Liver (tissue), 9 donors: ENCODE data around the gene STK32C. TPM values are rescaled to one million over a fixed set of nuclear protein-coding genes. Genes with fewer than 3 reads are reported as not detected.

ENCODE experiments used
- DNase-seq: peaks from one replicate; pipeline ENCODE4 v3.0.0-alpha.2; 2017; ENCODE audit warnings: low spot score
- H3K27ac ChIP-seq, 2 donors: one replicate each; pipeline ENCODE4 v1.7.0; 2013; ENCODE audit warnings: inconsistent platforms in 2 of 2, low read length in 2 of 2, control low read depth in 1 of 2, low read depth in 1 of 2, mild to moderate bottlenecking in 1 of 2
- H3K27me3 ChIP-seq, 4 donors: one replicate each; pipeline versions ENCODE4 v1.6.1 to v1.7.0; 2013; ENCODE audit warnings: low read length in 3 of 4, inconsistent platforms in 1 of 4, mild to moderate bottlenecking in 1 of 4, moderate library complexity in 1 of 4; ENCODE audit not compliant: control insufficient read depth in 4 of 4, insufficient read depth in 4 of 4
- H3K36me3 ChIP-seq, 4 donors: one replicate each; pipeline versions ENCODE4 v1.6.1 to v1.7.0; 2013; ENCODE audit warnings: low read length in 3 of 4, mild to moderate bottlenecking in 3 of 4, low read depth in 1 of 4, moderate library complexity in 1 of 4; ENCODE audit not compliant: control insufficient read depth in 4 of 4, insufficient read depth in 3 of 4
- H3K4me1 ChIP-seq, 4 donors: one replicate each; pipeline versions ENCODE4 v1.6.1 to v1.7.0; 2013; ENCODE audit warnings: low read length in 3 of 4, mild to moderate bottlenecking in 3 of 4, moderate library complexity in 1 of 4; ENCODE audit not compliant: control insufficient read depth in 4 of 4, insufficient read depth in 4 of 4
- H3K4me3 ChIP-seq, 3 donors: one replicate each; pipeline versions ENCODE4 v1.6.1 to v1.7.0; 2013; ENCODE audit warnings: low read length in 3 of 3, control low read depth in 1 of 3, low read depth in 1 of 3, mild to moderate bottlenecking in 1 of 3
- H3K9ac ChIP-seq, 2 donors: one replicate each; pipeline ENCODE4 v1.7.0; 2013; ENCODE audit warnings: low read length in 2 of 2, mild to moderate bottlenecking in 2 of 2, moderate library complexity in 2 of 2, control low read depth in 1 of 2, low read depth in 1 of 2
- H3K9me3 ChIP-seq, 4 donors: one replicate each; pipeline versions ENCODE4 v1.6.1 to v1.7.0; 2013; ENCODE audit warnings: low read length in 3 of 4; ENCODE audit not compliant: control insufficient read depth in 4 of 4
- ATF3 ChIP-seq: IDR thresholded peaks from 2 replicates; pipeline ENCODE4 v1.6.1; 2016; ENCODE audit warnings: antibody characterized with exemption
- CTCF ChIP-seq: fragments of 150-350 bp; IDR thresholded peaks from 2 replicates; pipeline ENCODE4 v1.5.1; 2017; ENCODE audit warnings: improper control_type of control experiment, low read depth, low read length; ENCODE audit not compliant: missing input control
- EGR1 ChIP-seq, 2 donors: IDR thresholded peaks; 2 replicates each; pipeline ENCODE4 v1.6.1; 2016 to 2018; ENCODE audit warnings: antibody characterized with exemption in 2 of 2, low read depth in 2 of 2
- FOXA1 ChIP-seq: IDR thresholded peaks from 2 replicates; pipeline ENCODE4 v1.6.1; 2016; ENCODE audit warnings: antibody characterized with exemption
- FOXA2 ChIP-seq: IDR thresholded peaks from 2 replicates; pipeline ENCODE4 v1.6.1; 2016; ENCODE audit warnings: antibody characterized with exemption
- GABPA ChIP-seq, 2 donors: IDR thresholded peaks in 1 of 2; conservative IDR thresholded peaks in 1 of 2; 2 replicates each; pipeline ENCODE4 v1.6.1; 2016; ENCODE audit warnings: antibody characterized with exemption in 2 of 2, mild to moderate bottlenecking in 1 of 2, moderate library complexity in 1 of 2
- HNF4A ChIP-seq, 2 donors: conservative IDR thresholded peaks; 2 replicates each; pipeline ENCODE4 v1.6.1; 2016; ENCODE audit warnings: antibody characterized with exemption in 2 of 2, mild to moderate bottlenecking in 2 of 2
- HNF4G ChIP-seq: IDR thresholded peaks from 2 replicates; pipeline ENCODE4 v1.6.1; 2016; ENCODE audit warnings: antibody characterized with exemption
- JUND ChIP-seq, 2 donors: IDR thresholded peaks; 2 replicates each; pipeline ENCODE4 v1.6.1; 2016; ENCODE audit warnings: antibody characterized with exemption in 2 of 2
- MAX ChIP-seq: IDR thresholded peaks from 2 replicates; pipeline ENCODE4 v1.6.1; 2016; ENCODE audit warnings: antibody characterized with exemption
- NR2F2 ChIP-seq: IDR thresholded peaks from 2 replicates; pipeline ENCODE4 v1.6.1; 2016; ENCODE audit warnings: antibody characterized with exemption
- RAD21 ChIP-seq, 2 donors: IDR thresholded peaks; 2 replicates each; pipeline ENCODE4 v1.6.1; 2016; ENCODE audit warnings: antibody characterized with exemption in 2 of 2, mild to moderate bottlenecking in 2 of 2
- REST ChIP-seq: IDR thresholded peaks from 2 replicates; pipeline ENCODE4 v1.6.1; 2016; ENCODE audit warnings: antibody characterized with exemption, mild to moderate bottlenecking
- RXRA ChIP-seq, 2 donors: IDR thresholded peaks; 2 replicates each; pipeline ENCODE4 v1.6.1; 2017 to 2018; ENCODE audit warnings: antibody characterized with exemption in 2 of 2, mild to moderate bottlenecking in 1 of 2
- SP1 ChIP-seq: IDR thresholded peaks from 2 replicates; pipeline ENCODE4 v1.6.1; 2018; ENCODE audit warnings: antibody characterized with exemption, mild to moderate bottlenecking
- TAF1 ChIP-seq: conservative IDR thresholded peaks from 2 replicates; pipeline ENCODE4 v1.6.1; 2016; ENCODE audit warnings: antibody characterized with exemption, mild to moderate bottlenecking
- YY1 ChIP-seq: IDR thresholded peaks from 2 replicates; pipeline ENCODE4 v1.6.1; 2016; ENCODE audit warnings: antibody characterized with exemption, mild to moderate bottlenecking
- ZBTB33 ChIP-seq: IDR thresholded peaks from 2 replicates; pipeline ENCODE4 v1.6.1; 2016; ENCODE audit warnings: antibody characterized with exemption
- WGBS: extraction: QIAGEN DNeasy Blood & Tissue Kit; methylation state at CpG from one replicate; pipeline ENCODE4 v1.1.7; 2013; 5-methylcytosine and 5-hydroxymethylcytosine counted together
- polyA plus RNA-seq, 2 donors: library from polyadenylated mRNA; stranded (reverse) in 1 of 2; unstranded in 1 of 2; fragments of 200-250 nt in 1 of 2; fragments of >200 nt in 1 of 2; fragmentation: Nextera tagmentation in 1 of 2; extraction: Ambion mirVana in 1 of 2; gene quantifications; one replicate each; pipeline versions ENCODE4 v1.2.1 to v1.2.3, GENCODE V29; 2013 to 2015
- total RNA-seq, 2 donors: library from RNA; depleted of rRNA; stranded (reverse); fragments of >200 nt; gene quantifications; one replicate each; pipeline ENCODE4 v1.2.3, GENCODE V29; 2014
- donor health status: healthy.
- donor health status: healthy.
- donor health status: healthy.
- donor health status: healthy.
- donor health status: healthy.

The STK32C gene
- total and polyA plus RNA-seq, 4 donors, result 1.8 to 4.6 (median 2.2) TPM

GRCh38 chr10:132259702-132260482, 47.9 kb downstream of the STK32C start:
- H3K27ac ChIP-seq, result no peak overlapping the region
- no peak overlapping the region for H3K9ac ChIP-seq
- H3K4me1 ChIP-seq, result no peaks in the 10 kb centered on the region
- H3K9me3 ChIP-seq, result no peaks in the 10 kb centered on the region
- no peaks in the 10 kb centered on the region for H3K27me3 ChIP-seq
- no peak overlapping the region for H3K4me3 ChIP-seq
- H3K36me3 ChIP-seq, result no peaks in the 10 kb centered on the region
- TF ChIP-seq NR2F2 (no peak), GABPA (IDR thresholded peaks at IDR 0.05 in 1 of 2, conservative IDR thresholded peaks at IDR 0.05 in 1 of 2) (no peak), SP1 (no peak), ZBTB33 (no peak), MAX (no peak), ATF3 (no peak), FOXA2 (no peak), HNF4A (conservative IDR thresholded peaks at IDR 0.05) (no peak), TAF1 (no peak), RAD21 (IDR thresholded peaks at IDR 0.05) (no peak), YY1 (no peak), CTCF (no peak), REST (no peak), JUND (IDR thresholded peaks at IDR 0.05) (no peak), EGR1 (IDR thresholded peaks at IDR 0.05; ENCODE audit: low read depth in 2 of 2) (no peak), FOXA1 (no peak), RXRA (IDR thresholded peaks at IDR 0.05) (no peak), HNF4G (no peak)
- DNase-seq, result no peak
- WGBS, result 93% methylated on average over 27 of the region's 27 CpGs
